Testis (tissue), 2 donors: ENCODE measurements around the gene MYBPC2.

Experiments
- CTCF ChIP-seq, 3 experiments: fragments of 450-650 bp in 2 of 3; fragments of 200-600 bp in 1 of 3; sonication (generic) in 1 of 3; IDR thresholded peaks; one replicate each; pipeline ENCODE4 v1.5.1; 2016 to 2019; ENCODE audit warnings: antibody characterized with exemption in 3 of 3, mild to moderate bottlenecking in 2 of 3, moderate library complexity in 1 of 3
- POLR2A ChIP-seq: fragments of 450-650 bp; IDR thresholded peaks from one replicate; pipeline ENCODE4 v1.6.1; 2017; ENCODE audit warnings: antibody characterized with exemption, mild to moderate bottlenecking, moderate library complexity

GRCh38 chr19:50449236-50449899 lies 16.7 kb downstream of the MYBPC2 start:
- TF ChIP-seq CTCF (IDR thresholded peaks at IDR 0.05): no peak
- TF ChIP-seq POLR2A: no peak
